Ramos (cell line): Measurements from ENCODE around the gene FLOT2.

Experiments used
- in situ Hi-C: fragments of 300-500 bp; cut with MboI; formaldehyde crosslinking; loops from one replicate; pipeline ENCODE4 v1.14.3; 2022; ENCODE audit warnings: low sequenced_read_pairs; ENCODE audit not compliant: unreplicated experiment

FLOT2 gene

DNA sequence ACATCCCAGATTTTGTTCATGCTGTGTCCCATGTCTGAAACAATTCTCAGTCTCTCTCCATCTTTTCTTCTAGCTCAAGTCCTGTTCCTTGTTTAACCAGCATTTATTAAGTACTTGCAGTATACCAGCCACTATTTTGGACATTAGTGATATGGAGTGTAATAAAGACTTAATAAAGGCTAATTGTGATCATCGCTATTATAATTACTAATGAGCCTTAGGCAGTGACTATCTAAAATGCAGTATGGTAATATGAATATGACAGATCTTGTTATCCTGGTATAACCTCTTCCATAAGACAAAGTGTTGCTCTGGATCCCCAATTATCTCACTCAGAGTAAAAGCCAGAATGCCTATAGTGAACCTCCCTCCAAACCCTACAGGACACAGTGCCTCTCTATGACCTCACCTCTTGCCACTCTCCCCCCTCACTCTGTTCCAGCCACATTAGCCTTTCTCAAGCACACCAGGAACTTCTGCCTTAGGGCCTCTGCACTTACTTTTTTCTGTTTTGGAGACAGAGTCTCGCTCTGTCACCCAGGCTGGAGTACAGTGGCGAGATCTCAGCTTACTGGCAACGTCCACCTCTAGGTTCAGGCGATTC is 1.8 kb upstream of the FLOT2 start:
- in situ Hi-C loops = no loop called here

DNA sequence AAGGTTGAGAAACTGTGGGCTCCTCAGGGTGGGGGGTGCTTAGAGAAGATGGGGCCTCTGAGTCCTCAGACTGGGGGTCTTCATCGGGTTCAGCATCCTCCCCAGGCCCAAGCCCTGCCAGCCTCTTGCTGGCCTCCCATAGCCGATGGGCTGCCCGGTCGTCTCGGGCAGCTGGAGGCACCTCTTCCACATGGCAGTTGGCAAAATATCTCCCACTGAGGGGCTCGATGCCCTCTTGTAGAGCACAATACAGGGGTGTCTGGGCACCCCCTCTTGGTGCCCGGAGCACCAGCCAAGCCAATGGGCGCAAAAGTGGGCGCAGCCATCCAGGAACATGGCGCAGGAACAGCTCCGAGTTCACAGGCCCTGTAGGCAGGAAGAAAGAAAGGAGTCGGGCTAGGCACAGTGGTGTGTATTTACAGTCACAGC is 1.0 kb upstream of the FLOT2 start:
- in situ Hi-C loops = no loop called here

DNA sequence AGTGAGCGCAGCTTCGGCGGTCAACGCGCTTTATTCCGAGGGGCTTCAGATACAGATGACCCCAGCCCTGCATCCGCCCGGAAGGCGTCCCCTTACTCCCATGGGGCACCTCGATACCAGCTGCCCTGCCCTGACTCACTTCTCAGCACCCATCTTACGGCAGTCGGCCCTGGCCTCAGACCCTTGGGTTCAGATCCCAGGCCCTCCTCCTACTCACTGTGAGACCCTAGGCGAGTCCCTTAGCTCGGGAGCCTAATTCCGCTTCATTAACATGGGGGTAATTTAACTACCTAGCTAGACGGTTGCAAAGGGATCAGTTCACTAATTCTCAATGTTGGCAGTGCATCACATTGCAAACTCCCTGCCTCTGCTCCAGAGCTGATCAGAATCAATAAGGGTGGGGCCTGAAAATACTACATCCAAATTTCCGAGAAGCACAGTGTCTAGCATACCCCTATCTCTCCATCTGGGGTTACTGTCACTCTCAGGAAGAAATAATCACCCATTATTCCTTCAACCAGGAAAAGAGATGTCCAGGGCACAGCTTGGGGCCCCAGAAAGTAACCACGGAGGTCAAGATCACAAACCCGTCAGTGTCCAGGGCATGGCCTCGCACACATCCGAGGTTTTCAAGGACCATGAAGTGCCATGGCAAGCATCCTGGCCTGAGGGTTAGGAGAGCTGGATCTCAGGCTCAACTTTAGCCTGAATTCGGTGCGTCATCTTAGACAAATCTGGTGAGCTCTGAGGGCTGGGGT is 415 bp upstream of the FLOT2 start:
- in situ Hi-C loops = no loop called here

DNA sequence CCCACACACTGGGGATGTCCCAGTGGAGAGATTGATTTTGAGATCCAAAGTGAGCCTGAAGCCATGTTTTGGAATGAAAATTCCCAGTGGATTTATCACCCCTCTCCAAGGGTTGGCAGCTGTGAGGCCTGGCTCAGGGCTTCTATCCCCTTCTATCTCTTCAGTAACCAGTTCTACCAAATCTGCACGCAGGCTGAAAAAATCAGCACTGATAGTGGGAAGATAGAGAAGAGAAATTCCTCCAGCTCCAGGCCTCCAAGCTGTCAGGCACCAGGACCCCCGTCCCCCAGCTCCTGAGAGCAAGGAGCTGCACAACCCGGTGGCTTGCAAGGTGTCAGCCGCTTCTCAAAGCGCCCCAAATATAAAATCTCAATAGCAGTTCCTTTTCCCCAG is 1.0 kb downstream of the FLOT2 start:
- in situ Hi-C loops = no loop called here

DNA sequence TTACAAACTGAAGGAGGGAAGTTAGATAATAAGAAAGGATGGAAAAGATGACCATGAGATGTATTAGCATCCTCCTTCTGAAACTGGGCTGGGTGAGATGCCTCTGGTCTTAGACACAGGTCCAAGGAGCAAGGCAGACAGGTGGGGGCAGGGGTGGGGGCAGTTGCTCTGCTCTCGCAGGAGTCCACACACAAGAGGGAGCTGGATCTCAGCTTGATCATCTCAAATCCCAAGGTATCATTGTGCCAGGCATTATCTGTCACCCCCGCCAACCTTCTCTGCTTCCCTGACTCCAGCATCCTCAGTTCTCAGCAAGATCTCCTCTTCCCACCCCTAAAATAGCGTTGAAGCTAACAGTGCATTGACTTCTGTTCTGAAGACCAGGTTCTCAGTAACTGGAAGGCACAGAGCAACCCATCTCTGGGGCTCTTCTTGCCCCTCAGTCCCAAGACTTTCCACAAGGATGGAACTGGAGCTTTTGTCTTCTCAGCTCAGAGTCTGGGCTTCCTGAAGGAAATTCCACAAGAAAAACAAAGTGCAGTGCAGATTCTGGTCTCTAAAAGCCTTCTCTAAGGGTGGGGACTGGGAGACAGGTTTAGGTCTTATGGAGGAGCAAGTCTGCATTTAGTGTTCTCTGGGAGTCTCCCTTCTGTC is 1.6 kb downstream of the FLOT2 start:
- in situ Hi-C loops = no loop called here

DNA sequence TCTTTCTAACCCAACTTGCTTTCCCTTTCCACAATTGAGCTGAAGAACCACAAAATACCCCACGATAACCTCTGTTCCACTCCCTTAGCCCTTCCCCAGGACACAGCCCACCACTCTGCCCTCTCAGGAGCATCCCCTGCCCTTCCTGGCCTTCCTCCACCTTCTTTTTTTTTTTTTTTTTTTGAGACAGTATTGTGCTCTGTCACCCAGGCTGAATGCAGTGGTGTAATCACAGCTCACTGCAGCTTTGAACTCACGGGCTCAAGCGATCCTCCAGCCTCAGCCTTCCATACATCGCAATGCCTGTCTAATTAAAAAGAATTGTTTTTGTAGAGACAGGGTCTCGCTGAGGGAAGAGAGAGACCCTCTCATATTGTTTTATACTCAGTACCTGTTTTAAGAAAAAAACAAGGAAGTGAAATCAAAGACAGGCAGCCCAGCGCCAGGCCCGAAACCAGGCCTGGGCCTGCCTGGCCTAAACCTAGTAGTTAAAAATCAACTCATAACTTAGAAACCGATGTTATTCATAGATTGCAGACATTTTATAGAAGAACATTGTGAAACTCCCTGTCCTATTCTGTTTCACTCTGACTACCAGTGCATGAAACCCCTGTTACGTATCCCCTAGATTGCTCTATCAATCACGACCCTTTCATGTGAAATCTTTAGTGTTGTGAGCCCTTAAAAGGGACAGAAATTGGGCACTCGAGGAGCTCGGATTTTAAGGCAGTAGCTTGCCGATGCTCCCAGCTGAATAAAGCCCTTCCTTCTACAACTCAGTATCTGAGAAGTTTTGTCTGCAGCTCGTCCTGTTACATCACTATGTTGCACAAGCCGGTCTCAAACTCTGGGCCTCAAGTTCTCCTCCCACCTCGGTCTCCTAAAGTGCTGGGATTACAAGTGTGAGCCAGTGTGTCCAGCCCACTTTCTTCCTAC is 4.0 kb downstream of the FLOT2 start:
- in situ Hi-C loops = loop anchor here (5.0 kb wide), 1 partner anchor 36 kb away; the partner anchor contains the start of gene ERAL1

DNA sequence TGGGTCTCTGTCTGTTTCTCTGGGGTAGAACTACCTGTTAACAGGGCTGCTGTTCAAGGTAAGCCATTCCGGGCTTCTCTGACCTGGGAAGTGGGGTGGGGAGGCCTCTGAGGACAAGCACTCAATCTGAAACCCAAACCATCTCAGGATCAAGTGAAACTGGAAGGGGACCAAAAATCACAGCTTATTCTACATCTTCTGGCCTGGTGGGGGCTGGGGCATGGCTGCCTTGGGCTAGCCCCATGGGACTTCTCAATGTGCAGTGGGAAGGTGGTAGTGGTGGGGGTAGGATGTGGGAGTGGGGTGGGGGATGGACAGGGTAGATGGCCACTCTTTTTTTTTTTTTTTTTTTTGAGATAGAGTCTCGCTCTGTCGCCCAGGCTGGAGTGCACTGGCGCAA is 5.5 kb downstream of the FLOT2 start:
- in situ Hi-C loops = loop anchor here (5.0 kb wide), 1 partner anchor 35 kb away; the partner anchor contains the start of gene ERAL1

DNA sequence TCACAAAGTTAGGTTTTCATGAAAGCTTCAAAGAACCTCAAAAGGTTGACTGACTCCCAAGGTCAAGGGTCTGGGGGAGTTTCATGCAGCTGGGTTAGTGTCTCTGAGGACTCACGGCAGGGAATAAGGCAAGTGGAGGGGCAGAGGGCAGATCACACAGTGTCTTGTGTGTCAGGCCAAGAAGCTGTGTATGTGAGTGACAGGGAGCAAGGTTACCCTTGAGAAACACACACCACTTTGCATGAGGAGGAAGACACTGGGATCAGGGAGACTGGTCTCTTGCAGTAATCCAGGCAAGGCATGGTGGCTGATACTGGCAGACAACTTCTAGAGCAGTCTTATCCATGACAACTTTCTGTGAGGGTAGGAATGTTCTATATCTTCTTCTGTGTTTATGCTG is 6.3 kb downstream of the FLOT2 start:
- in situ Hi-C loops = loop anchor here (5.0 kb wide), 1 partner anchor 34 kb away; the partner anchor contains the start of gene ERAL1

DNA sequence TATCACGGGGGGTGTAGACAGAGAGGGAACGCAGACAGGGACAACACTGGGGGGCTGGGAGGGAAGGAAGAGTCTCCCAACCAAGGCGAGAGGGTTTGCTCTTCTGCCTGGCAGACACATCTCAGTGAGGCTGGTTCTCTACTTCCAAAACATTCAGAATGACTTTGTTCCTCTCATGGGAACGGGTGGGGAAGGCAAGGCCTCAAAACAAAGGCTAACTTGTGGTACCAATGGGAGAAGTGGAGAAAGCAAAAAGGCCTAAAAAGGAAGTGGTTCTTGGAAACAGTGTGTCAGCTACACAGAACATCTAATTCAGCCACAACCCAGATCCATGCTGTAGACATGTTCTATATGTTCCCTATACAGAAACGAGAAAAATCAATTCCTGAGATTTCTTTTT is 7.5 kb downstream of the FLOT2 start:
- in situ Hi-C loops = loop anchor here (5.0 kb wide), 1 partner anchor 33 kb away; the partner anchor contains the start of gene ERAL1

DNA sequence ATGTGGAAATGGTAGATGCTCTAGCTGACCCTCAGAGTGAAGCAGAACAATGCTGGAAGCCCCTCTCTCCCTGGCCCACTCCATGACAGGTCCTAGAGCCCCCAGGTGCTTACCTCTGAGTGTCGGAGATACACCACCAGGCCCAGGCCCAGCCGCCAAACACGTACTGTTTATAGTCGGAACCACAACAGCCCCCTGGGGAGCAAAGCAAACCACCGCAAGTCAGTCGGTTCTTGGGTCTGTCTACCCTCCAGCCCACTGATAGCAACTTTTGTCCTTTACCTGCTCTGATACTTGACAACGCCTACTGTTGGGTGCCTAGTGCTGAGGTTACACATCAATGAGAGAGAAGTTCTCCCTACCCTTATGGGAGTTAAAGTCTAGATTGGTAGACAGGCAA is 8.7 kb downstream of the FLOT2 start:
- in situ Hi-C loops = no loop called here

DNA sequence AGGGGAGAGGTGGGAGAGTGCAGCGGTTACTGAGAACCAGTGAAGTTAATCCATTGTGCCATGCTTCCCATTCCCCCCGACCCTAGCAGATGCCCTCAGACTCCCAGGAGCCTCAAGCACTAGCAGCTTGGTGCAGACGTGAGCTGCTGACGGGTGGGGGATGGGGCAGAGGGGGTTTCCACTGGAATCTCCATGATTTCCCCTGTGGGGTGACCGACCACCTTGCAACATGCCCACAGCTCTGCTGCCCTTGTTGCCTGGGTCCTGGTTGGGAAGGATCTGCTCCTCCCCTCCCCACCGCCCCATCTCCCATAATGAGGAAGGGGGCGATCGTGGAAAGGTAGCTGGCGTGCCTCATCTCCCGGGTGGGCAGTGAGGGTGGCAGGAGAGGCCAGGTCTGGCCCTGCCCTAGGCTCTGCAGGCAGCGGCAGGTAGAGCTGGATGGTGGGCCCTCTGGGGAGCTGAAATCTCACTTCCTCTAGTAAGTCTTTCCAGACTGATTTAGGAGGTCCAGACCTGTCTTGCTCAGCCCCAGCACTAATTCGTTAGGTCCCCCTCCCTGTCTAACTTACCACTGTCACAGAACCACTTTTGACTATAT is 9.6 kb downstream of the FLOT2 start:
- in situ Hi-C loops = no loop called here

DNA sequence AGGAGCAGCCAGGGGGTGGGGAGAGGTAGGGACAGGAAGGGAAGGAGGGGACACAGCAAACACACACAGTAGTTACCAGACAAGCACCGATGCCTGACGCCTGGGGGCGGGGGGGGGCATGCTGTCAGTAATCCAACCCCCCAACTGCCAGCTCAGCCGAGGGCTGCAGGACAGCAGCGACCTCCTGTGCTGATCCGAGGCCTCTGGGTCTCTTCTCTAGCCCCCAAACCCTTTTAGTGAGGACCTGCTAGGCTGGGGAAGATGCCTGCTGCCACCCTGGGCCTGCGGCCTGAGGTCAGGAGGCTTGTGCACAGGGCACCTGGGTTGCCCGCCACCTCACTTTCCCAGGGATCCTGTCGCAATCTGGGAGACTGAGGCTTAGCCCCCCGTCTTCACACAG is 11.6 kb downstream of the FLOT2 start:
- in situ Hi-C loops = no loop called here

DNA sequence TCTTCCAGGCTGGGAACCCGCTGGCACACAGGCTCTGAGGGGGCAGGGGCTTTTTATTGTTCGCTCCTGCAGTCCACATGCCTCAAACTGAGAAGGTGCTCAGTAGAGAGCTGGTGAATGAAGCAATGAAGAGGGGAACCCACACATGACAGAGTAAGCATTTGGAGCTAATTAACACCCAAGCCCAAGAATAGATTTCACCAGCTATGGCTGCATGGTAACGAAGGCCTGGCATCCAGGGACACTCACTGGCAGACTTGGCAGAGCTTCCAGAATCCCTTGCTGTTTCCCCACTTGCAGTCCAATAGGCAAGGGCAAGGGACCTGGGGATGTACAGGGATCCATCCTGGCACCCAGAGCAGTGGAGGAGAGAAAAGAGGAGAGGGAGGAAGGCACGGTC is 12.2 kb downstream of the FLOT2 start:
- in situ Hi-C loops = no loop called here

DNA sequence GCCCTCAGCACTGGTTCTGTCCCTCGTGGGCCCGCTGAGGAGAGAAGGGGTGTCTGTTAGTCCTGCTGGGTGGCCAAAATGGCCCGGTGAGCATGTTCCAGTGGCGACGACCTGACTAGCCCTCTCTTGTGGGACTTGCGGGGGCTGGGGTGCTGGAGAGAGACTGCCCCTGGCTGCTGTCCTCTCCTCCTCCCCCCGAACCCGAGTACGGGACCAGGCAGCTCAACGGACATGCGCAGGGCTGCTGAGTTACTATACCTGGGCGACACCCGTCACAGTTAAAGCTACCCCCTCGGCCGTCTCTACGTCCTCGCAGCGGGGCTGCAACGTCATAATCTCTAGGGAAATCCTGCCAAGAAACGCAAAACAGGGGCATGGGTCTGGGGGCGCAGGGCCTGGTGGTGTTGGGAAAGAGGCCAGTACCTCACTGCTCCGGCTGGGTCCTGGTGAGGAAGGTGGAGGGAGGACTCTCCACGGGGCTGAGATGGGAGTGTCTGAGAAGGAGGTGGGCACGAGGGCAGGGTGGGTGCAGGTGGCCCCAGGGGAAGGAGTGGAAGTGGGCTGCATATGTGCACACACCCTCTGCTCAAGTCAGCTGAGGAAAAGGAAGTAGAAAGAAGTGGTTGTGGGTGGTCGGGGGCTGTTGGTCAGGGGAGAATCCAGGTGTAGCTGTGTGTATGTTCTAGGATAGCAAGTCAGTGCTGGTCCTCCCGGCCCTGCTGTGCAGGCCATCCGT is 13.4 kb downstream of the FLOT2 start:
- in situ Hi-C loops = no loop called here

DNA sequence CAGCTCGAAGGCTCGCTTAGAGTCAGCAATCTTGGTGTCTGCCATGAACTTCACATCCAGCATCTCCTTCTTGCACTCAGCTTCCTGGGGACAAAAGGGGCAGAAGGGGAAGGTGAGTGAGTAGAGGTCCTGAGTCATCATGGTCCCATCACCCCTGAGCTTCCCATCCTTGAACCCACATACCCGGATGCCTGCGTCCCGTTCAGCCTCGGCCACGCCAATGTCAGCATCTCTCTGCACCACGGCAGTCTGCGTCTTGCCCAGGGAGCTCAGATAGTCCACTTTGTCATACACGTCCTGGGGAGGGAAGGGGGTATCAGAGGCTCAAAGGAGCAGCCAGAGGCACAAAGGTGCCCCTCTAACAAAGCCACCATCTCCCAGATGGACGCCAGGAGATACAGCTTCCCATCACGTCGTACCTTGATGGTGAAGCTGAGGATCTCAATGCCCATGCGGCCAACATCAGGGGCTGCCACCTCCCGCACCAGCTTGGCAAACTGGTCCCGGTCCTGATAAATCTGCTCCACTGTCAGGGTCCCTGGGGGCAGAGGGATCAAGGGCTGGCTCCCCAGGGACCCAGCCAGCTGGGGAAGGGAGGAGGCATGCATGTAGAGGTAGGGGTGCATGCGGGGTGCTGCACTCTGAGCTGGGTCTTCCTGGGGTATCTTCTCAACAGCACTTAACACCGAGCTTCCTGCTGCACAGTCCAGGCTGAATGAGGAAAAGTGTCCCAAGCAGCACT is 15.2 kb downstream of the FLOT2 start:
- in situ Hi-C loops = no loop called here

DNA sequence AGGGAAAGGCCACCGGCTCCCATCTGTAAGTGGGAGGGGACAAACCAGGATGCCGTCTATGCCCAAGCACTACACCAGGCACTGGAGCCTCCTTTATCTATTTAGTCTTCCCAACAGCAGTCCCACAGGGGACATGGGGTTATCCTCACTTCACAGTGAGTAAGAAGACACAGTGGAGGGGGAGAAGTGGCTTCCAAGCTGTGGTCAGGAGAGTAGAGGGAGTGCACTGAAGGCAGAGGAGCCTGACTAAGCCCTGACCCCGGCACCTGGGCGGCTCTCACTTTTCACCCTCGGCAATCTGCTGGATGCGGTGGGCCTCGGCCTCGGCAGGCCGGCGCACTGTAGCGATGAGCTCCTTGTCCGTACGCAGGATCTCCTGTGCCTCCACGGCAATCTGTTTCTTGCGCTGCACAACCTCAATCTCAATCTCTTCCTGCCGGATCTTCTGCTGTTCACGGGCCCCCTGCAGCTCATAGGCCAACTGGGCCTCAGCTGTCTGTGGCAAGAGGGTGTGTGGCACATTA is 15.9 kb downstream of the FLOT2 start:
- in situ Hi-C loops = no loop called here

DNA sequence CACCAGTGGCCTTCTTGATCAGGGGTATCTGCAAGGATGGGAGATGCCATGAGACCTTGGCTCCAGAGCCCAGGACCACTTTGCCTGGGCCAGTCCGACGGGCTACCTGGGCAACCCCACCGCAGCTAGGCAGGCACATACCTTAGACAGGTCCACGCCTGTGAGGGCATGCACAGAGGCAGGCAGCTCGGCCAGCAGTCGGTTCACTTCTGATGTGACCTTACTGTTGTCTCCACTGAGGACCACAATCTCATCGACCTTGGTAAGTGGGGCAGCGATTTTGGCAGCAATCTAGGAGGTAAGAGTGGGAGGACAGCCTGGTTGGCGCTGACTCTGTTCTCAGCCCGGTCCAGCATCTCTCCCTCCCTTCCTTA is 17.0 kb downstream of the FLOT2 start:
- in situ Hi-C loops = no loop called here

DNA sequence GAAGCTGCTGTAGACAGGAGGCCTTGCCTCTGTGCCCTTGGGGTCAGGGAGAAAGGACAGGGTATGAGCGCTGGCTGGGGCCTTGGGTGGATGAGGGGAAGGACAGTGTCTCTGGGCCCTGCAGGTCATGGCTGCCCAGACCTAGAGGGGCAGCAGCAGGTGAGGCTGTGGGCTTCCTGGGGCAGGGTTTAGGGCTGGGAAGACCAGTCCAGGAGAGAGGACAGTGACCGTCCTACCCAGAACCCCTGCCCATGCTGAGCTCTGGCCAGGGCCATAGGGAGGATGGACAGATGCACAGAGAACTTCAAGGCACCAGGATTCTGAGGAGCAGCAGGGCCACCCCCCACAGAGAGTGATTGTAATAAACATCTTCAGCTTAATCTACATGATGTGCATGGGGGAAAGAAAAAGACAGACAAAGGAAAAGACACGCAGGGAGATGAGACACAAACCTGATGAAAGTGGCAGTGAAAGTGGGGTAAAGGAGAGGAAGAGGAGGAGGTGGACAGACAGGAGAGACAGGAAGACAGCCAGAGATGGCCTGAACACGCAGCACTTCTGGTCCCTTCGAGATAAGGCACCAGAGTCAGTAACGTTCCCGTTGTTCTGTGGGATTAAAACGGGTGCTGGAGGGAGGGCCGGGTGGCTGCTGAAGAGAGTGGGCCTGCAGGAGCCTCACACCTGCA is 17.5 kb downstream of the FLOT2 start:
- in situ Hi-C loops = no loop called here
